HG02943 (cell line): Measurements from ENCODE around the gene CLEC4D.
"Not testable (repeated sequence)": the region's sequence is repeated elsewhere in the genome, so short reads cannot be mapped to it uniquely, and the experiment has no call there.

Source experiments
- ATAC-seq: cut with Tn5 transposase; IDR thresholded peaks from one replicate; pipeline ENCODE4 v1.9.1; 2021; ENCODE audit warnings: mild to moderate bottlenecking, low read depth, moderate library complexity; ENCODE audit not compliant: unreplicated experiment

CLEC4D gene

GRCh38 chr12:8513256-8513655 is at the start of gene CLEC4D:
Gene CLEC4D, plus strand, starts transcription at chr12:8513503. Its CDS starts 230 bp downstream, at chr12:8513733.
- no peak for ATAC-seq

- no peak for ATAC-seq
Observed at GRCh38 chr12:8465301-8465996, 47.9 kb upstream of the CLEC4D start.

GRCh38 chr12:8466241-8466640 is 47.1 kb upstream of the CLEC4D start:
- no peak for ATAC-seq

- ATAC-seq, result no peak
Observed at GRCh38 chr12:8471090-8471489, 42.2 kb upstream of the CLEC4D start.

GRCh38 chr12:8475508-8476203 is 37.6 kb upstream of the CLEC4D start:
- ATAC-seq, result no peak

GRCh38 chr12:8482571-8483061 is 30.7 kb upstream of the CLEC4D start:
- no peak for ATAC-seq

- ATAC-seq, result no peak
Observed at GRCh38 chr12:8483079-8483478, 30.2 kb upstream of the CLEC4D start.

GRCh38 chr12:8491646-8492530 is 21.4 kb upstream of the CLEC4D start:
- no peak for ATAC-seq

GRCh38 chr12:8493084-8493483 is 20.2 kb upstream of the CLEC4D start:
- ATAC-seq, result peak; percentile 96

GRCh38 chr12:8495671-8496070 is 17.6 kb upstream of the CLEC4D start:
- ATAC-seq, result not testable (repeated sequence)

GRCh38 chr12:8496074-8496473 is 17.2 kb upstream of the CLEC4D start:
- not testable (repeated sequence) for ATAC-seq

- no peak for ATAC-seq
Observed at GRCh38 chr12:8499616-8500015, 13.7 kb upstream of the CLEC4D start.

GRCh38 chr12:8501720-8502119 is 11.6 kb upstream of the CLEC4D start:
- ATAC-seq, result no peak

- no peak for ATAC-seq
Observed at GRCh38 chr12:8504351-8504750, 9.0 kb upstream of the CLEC4D start.

- no peak for ATAC-seq
Observed at GRCh38 chr12:8507596-8507995, 5.7 kb upstream of the CLEC4D start.

- no peak for ATAC-seq
Observed at GRCh38 chr12:8508223-8508622, 5.1 kb upstream of the CLEC4D start.

- no peak for ATAC-seq
Observed at GRCh38 chr12:8508910-8509841, 4.1 kb upstream of the CLEC4D start.

GRCh38 chr12:8517971-8518370 is 4.7 kb downstream of the CLEC4D start:
- ATAC-seq, result no peak

- ATAC-seq, result no peak
Observed at GRCh38 chr12:8519171-8519570, 5.9 kb downstream of the CLEC4D start.
